Hepatocyte (in vitro differentiated cells): ENCODE data around the gene ENGASE. TPM values are rescaled to one million over a fixed set of nuclear protein-coding genes. Genes with fewer than 3 reads are reported as not detected.

Experiments
- DNase-seq: peaks from one replicate; pipeline ENCODE4 v3.0.0-alpha.2; 2016; ENCODE audit warnings: low spot score
- H2AFZ ChIP-seq: fragments of 200-600 bp; sonication (generic); 2 replicates; pipeline ENCODE4 v1.6.0; 2016; ENCODE audit warnings: antibody characterized with exemption, mild to moderate bottlenecking
- H3K27ac ChIP-seq: fragments of 200-600 bp; sonication (generic); 2 replicates; pipeline ENCODE4 v1.5.1; 2016; ENCODE audit warnings: mild to moderate bottlenecking
- H3K27me3 ChIP-seq: fragments of 200-600 bp; sonication (generic); 2 replicates; pipeline ENCODE4 v1.6.1; 2016
- H3K36me3 ChIP-seq: fragments of 200-600 bp; sonication (generic); replicated peaks from 2 replicates; pipeline ENCODE4 v1.5.1; 2016; ENCODE audit warnings: low read depth; ENCODE audit not compliant: insufficient read depth
- H3K4me1 ChIP-seq: fragments of 200-600 bp; sonication (generic); 2 replicates; pipeline ENCODE4 v1.5.1; 2016; ENCODE audit warnings: mild to moderate bottlenecking, moderate library complexity; ENCODE audit not compliant: insufficient read depth
- H3K4me2 ChIP-seq: fragments of 200-600 bp; sonication (generic); 2 replicates; pipeline ENCODE4 v1.6.0; 2016
- H3K4me3 ChIP-seq: fragments of 200-600 bp; sonication (generic); 2 replicates; pipeline ENCODE4 v1.5.1; 2016; ENCODE audit warnings: mild to moderate bottlenecking
- H3K79me2 ChIP-seq: fragments of 200-600 bp; sonication (generic); 2 replicates; pipeline ENCODE4 v1.6.0; 2017; ENCODE audit warnings: mild to moderate bottlenecking
- H3K9me2 ChIP-seq: fragments of 200-600 bp; sonication (generic); replicated peaks from 2 replicates; pipeline ENCODE4 v1.6.0; 2017; ENCODE audit warnings: mild to moderate bottlenecking; ENCODE audit not compliant: insufficient read depth
- H3K9me3 ChIP-seq: fragments of 200-600 bp; sonication (generic); 2 replicates; pipeline ENCODE4 v1.5.1; 2016; ENCODE audit warnings: low read depth, mild to moderate bottlenecking
- H4K20me1 ChIP-seq: fragments of 200-600 bp; sonication (generic); 2 replicates; pipeline ENCODE4 v1.6.0; 2016; ENCODE audit warnings: mild to moderate bottlenecking; ENCODE audit not compliant: insufficient read depth, poor library complexity, severe bottlenecking
- CTCF ChIP-seq: fragments of 200-600 bp; sonication (generic); IDR thresholded peaks from 2 replicates; pipeline ENCODE4 v1.5.1; 2016; ENCODE audit warnings: antibody characterized with exemption, mild to moderate bottlenecking; ENCODE audit not compliant: poor library complexity
- EZH2 ChIP-seq: fragments of 200-600 bp; sonication (generic); IDR thresholded peaks from 2 replicates; pipeline ENCODE4 v1.6.1; 2016; ENCODE audit warnings: antibody characterized with exemption, mild to moderate bottlenecking, borderline replicate concordance
- EZH2phosphoT487 ChIP-seq: fragments of 200-600 bp; sonication (generic); IDR thresholded peaks from one replicate; pipeline ENCODE4 v1.6.1; 2018; ENCODE audit warnings: antibody characterized with exemption, mild to moderate bottlenecking, low read depth, moderate library complexity; ENCODE audit not compliant: unreplicated experiment, severe bottlenecking
- WGBS: methylation state at CpG from one replicate; pipeline ENCODE4 v1.1.6; 2016; ENCODE audit warnings: low lambda C conversion rate; ENCODE audit errors: missing lambda C conversion rate; 5-methylcytosine and 5-hydroxymethylcytosine counted together
- polyA plus RNA-seq: library from polyadenylated mRNA; unstranded; fragments of >200 nt; fragmentation: Nextera tagmentation; extraction: Ambion mirVana; gene quantifications from 2 replicates; pipeline ENCODE4 v1.2.1, GENCODE V29; 2016
- total RNA-seq: library from RNA; depleted of rRNA; stranded (reverse); fragments of >200 nt; gene quantifications from 2 replicates; pipeline ENCODE4 v1.2.3, GENCODE V29; 2014

ENGASE gene
- total and polyA plus RNA-seq, 2 experiments from 2014 or later, result 24.4 to 34.0 TPM

- Histone ChIP-seq H2AFZ (no peak overlapping the region), H4K20me1 (no peaks in the 10 kb centered on the region), H3K4me3 (no peak overlapping the region), H3K27me3 (no peaks in the 10 kb centered on the region), H3K79me2 (peaks cover 6% of the 10 kb centered on the region), H3K4me2 (no peak overlapping the region), H3K9me3 (no peaks in the 10 kb centered on the region), H3K4me1 (peaks cover 11% of the 10 kb centered on the region), H3K36me3 (no peaks in the 10 kb centered on the region), H3K9me2 (no peaks in the 10 kb centered on the region), H3K27ac (no peak overlapping the region)
- no peak for DNase-seq
- TF ChIP-seq CTCF (no peak), EZH2 (no peak), EZH2phosphoT487 (no peak)
- 91% methylated on average over 6 of the region's 6 CpGs for WGBS
These were observed 3.4 kb upstream of the ENGASE start for GRCh38 chr17:79071161-79071740.

DNA sequence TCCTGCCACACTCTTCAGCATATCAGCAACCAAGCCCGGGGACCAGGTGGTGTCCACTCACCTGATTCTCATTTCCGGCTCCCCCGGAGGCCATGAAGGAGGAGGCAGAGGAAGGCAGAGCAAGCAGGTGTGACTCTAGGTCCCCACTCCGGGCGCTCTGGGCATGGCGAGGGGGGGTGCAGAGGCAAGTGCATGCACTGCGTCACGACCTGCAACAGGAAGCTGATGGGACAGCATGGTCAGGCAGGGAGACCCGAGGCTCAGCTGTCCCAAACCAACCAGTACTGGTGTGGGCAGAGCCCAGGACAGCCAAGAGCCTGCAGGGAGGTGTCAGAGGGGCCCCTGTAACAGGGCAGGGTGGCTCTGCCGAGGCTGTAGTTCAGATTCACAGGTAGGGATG, 2.1 kb upstream of the ENGASE start:
- H3K27ac ChIP-seq, result peak overlapping the region; percentile 90
- WGBS, result 90% methylated on average over 10 of the region's 10 CpGs
- H3K4me2 ChIP-seq, result no peak overlapping the region
- DNase-seq, result no peak
- H3K36me3 ChIP-seq, result no peaks in the 10 kb centered on the region
- no peaks in the 10 kb centered on the region for H3K27me3 ChIP-seq
- H3K9me2 ChIP-seq, result no peaks in the 10 kb centered on the region
- peaks cover 11% of the 10 kb centered on the region for H3K4me1 ChIP-seq
- no peaks in the 10 kb centered on the region for H4K20me1 ChIP-seq
- H3K4me3 ChIP-seq, result no peak overlapping the region
- no peaks in the 10 kb centered on the region for H3K9me3 ChIP-seq
- peaks cover 9% of the 10 kb centered on the region for H3K79me2 ChIP-seq
- TF ChIP-seq EZH2phosphoT487, result no peak
- TF ChIP-seq CTCF, result no peak
- TF ChIP-seq EZH2, result no peak
- H2AFZ ChIP-seq, result no peak overlapping the region

DNA sequence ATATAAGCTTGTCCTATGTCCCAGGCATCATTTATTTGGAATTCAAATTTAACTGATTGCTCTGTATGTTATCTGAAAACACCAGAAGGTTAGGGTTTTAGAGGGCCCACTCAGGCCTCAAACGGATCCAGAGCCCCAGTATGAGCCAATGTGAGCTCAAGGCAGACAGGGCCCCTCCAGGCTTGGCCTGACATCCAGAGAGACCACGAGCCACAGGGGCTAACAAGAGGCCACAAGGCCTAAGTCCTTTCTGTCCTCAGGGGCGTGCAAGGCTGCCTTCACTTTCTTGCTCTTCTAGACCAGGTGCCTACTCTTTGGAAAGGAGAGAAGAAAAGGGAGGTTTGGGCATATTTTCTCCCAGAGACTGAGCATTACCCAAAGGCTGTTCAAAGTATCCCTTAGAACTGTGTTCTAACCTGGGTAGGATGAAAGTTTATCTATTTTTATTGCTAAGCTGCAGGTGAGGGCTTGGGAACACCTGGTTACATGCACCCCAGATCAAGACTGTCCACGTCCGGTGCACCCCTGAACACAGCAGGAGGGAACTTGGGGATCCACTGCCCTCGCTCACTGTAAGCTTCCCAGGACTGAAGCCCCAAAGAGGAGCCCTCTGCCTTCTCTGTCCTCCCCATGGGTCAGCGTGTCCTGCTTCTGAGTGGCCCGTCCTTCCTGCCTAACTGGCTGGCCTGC, 1.5 kb upstream of the ENGASE start:
- no peak overlapping the region for H2AFZ ChIP-seq

More for the DNA sequence above, 1.5 kb upstream of the ENGASE start:
- no peak for TF ChIP-seq EZH2
- no peak for TF ChIP-seq CTCF
- no peak for TF ChIP-seq EZH2phosphoT487
- Histone ChIP-seq H3K4me3 (no peak overlapping the region), H3K4me1 (peaks cover 11% of the 10 kb centered on the region), H3K79me2 (peaks cover 9% of the 10 kb centered on the region), H4K20me1 (no peaks in the 10 kb centered on the region), H3K36me3 (no peaks in the 10 kb centered on the region), H3K9me2 (no peaks in the 10 kb centered on the region), H3K27me3 (no peaks in the 10 kb centered on the region), H3K4me2 (no peak overlapping the region), H3K27ac (peak overlapping the region; percentile 90), H3K9me3 (no peaks in the 10 kb centered on the region)
- 94% methylated on average over 8 of the region's 8 CpGs for WGBS
- DNase-seq, result no peak
